Pons (tissue), 1 donor: Measurements from ENCODE around the gene PHKA2.
"Not testable (repeated sequence)": the region's sequence is repeated elsewhere in the genome, so short reads cannot be mapped to it uniquely, and the experiment has no call there.

Experiments used
- DNase-seq: peaks from one replicate; pipeline ENCODE4 v3.0.0-alpha.2; 2016; ENCODE audit warnings: low spot score

The PHKA2 gene, protein sequence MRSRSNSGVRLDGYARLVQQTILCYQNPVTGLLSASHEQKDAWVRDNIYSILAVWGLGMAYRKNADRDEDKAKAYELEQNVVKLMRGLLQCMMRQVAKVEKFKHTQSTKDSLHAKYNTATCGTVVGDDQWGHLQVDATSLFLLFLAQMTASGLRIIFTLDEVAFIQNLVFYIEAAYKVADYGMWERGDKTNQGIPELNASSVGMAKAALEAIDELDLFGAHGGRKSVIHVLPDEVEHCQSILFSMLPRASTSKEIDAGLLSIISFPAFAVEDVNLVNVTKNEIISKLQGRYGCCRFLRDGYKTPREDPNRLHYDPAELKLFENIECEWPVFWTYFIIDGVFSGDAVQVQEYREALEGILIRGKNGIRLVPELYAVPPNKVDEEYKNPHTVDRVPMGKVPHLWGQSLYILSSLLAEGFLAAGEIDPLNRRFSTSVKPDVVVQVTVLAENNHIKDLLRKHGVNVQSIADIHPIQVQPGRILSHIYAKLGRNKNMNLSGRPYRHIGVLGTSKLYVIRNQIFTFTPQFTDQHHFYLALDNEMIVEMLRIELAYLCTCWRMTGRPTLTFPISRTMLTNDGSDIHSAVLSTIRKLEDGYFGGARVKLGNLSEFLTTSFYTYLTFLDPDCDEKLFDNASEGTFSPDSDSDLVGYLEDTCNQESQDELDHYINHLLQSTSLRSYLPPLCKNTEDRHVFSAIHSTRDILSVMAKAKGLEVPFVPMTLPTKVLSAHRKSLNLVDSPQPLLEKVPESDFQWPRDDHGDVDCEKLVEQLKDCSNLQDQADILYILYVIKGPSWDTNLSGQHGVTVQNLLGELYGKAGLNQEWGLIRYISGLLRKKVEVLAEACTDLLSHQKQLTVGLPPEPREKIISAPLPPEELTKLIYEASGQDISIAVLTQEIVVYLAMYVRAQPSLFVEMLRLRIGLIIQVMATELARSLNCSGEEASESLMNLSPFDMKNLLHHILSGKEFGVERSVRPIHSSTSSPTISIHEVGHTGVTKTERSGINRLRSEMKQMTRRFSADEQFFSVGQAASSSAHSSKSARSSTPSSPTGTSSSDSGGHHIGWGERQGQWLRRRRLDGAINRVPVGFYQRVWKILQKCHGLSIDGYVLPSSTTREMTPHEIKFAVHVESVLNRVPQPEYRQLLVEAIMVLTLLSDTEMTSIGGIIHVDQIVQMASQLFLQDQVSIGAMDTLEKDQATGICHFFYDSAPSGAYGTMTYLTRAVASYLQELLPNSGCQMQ

DNA sequence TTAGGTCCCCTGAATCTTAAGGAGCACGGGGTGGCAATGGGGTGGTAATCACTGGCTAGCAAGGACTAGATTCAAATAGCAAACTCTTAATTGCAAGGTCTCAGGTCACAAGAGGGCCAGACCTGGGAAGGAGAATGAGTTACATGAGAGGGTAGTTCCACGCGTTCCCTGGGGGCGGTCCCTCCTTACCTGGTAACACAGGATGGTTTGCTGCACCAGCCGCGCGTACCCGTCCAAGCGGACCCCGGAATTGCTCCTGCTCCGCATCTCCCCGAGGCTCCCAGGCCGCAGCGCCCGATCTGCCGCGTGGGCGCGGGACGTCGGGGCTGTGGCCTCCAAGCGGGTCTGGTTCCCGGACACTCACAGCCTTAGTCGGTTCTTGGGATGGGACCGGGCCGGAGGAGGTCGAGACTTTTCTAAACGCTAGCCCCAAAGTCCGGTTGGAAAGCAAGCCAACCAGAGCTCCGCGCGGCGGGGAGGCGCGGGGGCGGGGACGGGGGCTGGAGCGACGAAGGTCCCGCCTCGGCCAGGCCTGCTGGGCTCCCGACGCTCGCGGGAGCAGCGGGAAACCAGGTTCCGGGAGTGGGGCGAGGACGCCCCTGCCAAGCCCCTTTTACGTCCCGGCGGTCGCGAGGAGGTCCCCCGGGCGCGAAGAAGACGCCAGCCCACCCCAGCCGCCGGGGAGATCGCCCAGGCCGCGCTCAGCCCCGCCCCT lies at the start of gene PHKA2:
TSS of gene PHKA2 (minus strand) at position 449 of the 715 bp plus-strand sequence. CDS start at position 267, 182 bp downstream.
- peak; percentile 15 for DNase-seq

DNA sequence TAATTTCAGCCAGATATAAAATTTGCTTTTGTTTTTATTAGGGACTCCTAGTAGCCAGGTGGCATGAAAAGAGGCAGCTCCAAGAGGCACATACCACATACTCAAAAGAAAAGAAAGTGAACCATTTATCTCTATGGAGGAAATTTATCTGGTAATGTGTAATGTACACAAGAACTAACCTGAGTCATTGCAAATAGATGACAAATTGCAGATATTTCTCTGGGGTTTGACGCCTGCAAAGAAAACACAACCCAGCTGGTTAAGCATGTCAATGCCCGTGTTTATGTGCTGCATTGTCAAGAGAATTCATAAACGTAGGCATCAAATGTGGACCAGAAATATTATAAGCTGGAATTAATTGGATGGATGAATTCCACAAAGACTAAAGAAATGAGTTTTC lies 46.9 kb upstream of the PHKA2 start:
- no peak for DNase-seq

DNA sequence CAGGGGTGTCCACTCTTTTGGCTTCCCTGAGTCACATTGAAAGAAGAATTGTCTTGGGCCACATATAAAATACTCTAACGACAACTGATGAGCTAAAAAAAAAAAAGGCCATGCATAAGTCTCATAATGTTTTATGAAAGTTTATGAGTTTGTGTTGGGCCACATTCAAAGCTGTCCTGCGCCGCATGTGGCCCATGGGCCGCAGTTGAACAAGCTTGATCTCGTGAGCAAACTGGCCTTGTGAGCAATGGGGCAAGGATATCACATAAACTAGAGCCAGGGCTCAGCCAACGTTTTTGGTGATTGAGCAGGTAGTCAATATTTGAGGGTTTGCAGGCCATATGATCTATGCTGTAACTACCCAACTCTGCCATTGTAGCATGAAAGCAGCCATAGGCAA lies 44.6 kb upstream of the PHKA2 start:
- DNase-seq = no peak

DNA sequence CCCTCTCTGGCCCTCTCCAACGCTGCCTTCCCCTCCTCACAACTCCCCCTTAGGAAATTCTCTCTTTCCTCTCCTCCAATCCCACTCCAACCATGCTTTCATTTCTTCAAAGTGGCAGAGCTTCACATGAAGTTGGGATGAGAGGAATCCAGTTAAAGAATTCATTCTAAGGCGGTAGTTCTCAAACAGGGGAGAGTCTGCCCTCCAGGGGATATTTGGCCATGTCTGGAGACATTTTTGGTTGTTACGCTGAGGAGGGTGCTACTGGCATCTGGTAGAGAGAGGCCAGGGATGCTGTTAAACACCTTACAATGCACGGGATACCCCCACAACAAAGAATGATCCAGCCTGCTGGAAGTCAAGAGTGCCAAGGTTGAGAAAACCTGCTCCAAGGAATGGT lies 40.5 kb upstream of the PHKA2 start:
- DNase-seq = no peak

DNA sequence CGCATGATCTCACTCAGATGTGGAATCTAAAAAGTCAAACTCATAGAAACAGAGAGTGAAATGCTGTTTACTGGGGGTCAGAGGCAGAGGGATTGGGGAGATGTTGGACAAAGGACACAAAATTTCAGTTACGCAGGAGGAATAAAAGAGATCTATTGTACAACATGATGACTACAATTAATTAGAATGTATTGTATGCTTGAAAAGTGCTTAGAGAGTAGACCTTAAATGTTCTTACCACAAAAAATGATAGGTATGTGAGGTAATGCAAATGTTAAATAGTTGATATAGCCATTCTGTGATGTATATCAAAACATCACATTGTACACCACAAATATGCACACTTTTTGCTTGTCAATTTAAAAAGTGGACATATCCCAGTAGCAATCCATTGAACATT lies 36.1 kb upstream of the PHKA2 start:
- no peak for DNase-seq

DNA sequence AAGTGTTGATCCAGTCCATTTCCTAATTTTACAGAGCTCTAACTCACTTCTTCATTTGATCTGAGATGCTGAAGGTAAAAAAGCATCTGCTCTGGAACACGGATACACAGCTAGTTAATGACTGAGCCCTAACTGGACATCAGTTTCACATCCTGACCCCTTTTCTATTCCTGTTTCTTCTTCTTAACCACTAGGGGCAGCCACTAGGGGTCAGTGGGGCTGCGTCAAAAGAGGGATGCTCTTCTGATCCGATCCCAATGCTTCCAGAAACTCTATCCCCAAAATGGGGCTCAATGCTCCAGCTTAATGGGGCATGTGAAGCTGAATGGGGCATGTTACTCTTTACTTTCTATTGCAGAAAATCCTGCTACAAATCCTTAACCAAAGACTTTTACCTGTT lies 33.4 kb upstream of the PHKA2 start:
- peak; percentile 2 for DNase-seq

DNA sequence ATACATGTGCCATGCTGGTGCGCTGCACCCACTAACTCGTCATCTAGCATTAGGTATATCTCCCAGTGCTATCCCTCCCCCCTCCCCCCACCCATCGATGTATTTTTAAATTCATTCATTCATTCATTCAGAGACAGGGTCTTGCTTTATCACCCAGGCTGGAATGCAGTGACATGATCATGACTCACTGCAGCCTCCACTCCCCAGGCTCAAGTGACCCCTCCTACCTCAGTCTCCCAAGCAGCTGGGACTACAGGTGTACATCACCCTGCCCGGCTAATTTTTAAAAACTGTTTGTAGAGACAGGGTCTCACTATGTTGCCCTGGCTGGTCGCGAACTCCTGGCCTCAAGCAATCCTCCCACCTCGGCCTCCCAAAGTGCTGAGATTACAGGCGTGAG lies 32.7 kb upstream of the PHKA2 start:
- not testable (repeated sequence) for DNase-seq

DNA sequence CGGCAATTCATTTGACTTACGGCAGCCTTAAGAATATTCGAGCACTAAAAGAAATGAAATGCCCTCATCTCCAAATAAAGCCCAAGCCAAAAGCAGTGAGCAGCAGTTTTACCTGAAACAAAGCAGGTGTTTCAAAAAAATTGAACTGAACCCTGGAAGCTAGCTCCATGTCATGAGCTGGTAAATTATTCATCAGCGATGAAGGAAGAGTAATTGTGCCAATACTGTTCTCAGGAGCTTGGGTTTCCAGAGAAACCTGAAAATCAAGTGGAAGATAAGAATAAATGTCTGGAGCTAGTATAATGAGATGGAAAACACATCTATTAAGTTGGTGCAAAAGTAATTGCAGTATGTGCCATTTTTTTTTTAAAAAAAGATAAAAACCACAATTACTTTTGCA lies 24.0 kb upstream of the PHKA2 start:
- no peak for DNase-seq

DNA sequence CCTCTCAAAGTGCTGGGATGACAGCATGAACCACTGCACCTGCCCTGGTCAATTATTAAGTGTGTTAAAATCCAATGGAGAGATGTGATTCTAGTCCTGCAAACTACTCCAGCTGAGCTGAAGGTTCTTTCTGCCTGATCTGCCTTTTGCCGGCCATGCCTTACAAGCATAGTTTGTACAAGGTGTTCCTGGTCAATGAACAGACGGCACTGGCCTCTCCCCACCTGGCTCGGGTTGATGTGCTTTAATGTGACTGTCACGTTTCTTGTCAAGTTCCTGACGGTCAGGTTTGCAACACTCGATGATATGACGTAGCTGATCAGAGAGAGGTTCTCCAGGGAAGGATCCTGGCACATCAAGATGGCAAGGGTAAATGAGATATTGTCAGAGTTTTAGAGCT lies 23.1 kb upstream of the PHKA2 start:
- no peak for DNase-seq

DNA sequence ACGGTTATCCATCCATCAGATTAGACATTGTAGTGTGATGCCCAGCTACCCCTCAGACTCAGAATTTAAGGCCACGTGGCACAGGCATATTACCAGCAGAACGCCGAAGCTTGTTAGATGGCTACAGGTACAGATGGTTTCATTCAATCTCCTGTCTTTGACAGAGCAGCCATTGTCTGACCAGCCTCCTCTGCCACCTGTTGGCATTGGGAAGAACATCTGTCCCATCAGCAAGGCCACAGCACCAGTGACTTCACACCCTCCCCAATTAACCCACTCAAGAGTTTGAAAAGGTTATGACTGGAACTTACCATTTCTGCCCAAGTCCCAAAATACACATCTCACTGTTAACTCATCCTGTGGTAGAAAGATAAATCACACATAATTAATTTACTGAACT lies 22.0 kb upstream of the PHKA2 start:
- DNase-seq = no peak

DNA sequence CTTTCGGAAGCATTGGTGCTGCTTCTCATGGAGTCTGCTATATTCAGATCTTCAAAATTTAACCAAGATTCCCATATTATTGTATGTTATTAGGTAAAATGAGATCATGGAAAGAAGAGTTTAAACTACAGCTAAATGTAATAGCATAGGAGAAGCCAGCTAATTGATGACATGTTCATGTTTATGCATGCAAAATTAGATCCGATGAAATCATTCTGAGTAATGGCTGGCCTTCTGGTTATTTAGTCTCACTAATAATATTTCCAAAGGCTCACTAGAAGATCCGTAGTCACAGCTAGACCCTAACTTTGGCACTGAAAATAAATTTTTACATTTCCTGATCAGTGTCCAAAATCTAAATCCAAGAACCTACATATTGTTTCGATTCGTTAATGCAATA lies 19.8 kb upstream of the PHKA2 start:
- no peak for DNase-seq

DNA sequence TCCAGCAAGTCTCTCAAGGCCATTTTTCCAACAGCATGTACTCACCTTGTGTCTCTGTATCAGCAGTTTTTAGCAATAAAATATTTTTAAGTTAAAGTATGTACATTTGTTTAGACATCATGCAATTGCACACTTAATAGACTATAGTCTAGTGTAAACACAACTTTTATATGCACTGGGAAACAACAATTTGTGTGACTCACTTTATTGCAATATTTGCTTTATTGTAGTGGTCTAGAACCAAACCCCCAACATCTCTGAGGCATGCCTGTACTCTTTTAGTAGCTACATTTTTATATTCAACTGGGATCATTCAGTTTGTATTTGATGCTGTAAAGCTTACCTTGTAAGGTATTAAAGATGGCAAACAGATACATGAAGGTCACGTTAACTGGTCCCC lies 14.7 kb upstream of the PHKA2 start:
- no peak for DNase-seq

DNA sequence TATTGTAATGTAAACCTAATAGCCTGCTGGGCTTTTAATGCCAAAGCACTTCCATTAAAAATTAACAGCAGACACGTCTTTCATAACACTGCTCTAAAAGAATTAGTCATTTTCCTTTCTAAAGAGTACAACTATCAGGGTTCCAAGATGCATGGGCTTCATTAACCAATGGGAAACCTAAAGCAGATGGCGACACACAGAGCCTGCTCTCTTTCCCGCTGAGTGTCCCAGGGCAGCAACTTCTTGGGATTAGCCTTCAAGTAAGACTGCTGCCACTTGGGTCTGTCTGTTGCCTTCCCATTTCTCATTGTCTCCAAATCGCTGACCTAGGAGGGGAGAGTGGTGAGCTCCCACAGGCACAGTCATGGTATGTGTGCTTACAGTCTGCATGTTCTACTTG lies 14.0 kb upstream of the PHKA2 start:
- no peak for DNase-seq

DNA sequence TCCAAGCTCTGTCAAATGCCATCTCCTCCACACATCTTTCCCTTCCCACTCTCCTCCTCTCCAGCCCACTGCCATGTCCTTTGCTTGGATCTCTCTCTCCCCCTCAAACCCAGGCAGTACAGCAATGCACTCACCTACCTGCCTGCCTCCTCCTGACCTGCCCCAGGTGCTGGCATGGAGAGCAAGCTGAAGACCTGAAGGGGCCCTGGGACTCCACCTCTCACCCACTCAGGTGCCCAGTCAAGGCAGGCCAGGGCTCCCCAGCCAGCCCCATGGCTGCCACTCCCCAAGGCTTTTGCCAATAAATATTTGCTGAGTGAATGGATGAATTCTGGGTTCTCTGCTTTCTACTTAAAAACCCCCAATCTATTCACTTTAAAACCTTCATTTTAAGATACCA lies 12.6 kb upstream of the PHKA2 start:
- DNase-seq = no peak

DNA sequence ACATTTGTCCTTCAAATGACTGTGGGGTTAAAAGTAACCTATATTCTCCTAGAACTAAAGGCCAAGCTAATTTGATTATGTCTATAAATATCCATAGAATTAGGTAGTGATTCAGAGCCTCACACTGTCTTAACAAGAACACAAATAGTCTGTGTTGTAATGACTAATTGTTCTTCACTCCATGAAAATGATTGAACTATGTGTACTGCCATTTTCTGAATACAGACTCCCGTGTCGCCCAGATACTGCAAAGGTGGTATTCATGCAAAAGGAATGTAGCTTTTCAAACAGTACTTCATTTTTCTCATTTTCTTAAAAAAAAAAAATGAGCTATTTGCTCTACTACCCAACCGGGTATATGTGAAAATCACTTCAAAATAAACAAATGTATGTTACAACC lies 11.3 kb upstream of the PHKA2 start:
- DNase-seq = no peak

DNA sequence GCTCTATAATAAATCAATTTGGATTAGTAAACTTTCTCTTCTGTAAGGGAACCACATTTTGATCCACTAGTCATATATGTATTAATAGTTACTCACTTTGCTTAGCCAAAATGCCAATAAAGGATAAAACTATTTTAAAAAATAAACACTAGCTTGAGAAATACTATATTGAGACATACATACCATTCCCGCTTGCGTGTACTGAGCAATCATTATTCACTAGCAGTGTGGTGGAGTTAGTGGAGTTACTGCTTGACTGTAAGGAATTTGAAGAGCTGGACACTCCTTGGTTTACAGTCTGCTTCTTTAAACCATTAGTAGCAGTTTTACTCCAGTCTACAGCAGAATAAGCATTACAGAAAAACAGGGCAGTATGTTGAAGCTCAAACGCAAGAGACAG lies 10.8 kb upstream of the PHKA2 start:
- no peak for DNase-seq

DNA sequence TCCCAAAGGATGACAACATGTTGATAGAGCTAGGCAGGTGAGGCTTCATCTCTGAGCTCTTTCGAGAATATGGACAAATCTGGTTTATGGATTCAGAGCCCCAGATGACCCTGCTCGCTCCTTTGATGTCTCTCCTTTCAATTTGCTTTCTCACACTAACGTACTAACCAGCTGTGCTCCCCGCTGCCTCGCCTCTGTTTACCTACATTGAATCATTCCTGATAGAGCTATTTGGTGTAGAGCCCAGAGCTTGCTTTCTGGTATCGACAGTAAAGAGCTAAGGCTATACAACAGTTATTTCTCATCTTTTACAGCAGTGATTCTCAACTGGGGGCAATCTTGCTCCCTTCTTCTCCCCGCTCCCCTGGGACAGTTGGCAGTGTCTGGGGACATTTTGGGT lies 8.9 kb upstream of the PHKA2 start:
- DNase-seq = no peak

DNA sequence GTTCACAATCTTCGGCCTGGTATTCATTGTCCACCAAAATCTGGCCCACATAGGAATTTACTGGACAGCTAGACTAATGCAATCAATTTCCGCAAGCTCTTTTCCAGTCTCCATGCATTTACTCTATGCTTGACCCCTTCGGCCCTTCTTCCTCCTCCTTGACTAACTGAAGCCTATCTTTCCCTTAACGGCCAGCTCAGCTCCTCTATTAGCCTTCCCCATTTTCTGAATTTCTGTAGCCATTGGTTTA lies 1.2 kb upstream of the PHKA2 start:
- DNase-seq = no peak

DNA sequence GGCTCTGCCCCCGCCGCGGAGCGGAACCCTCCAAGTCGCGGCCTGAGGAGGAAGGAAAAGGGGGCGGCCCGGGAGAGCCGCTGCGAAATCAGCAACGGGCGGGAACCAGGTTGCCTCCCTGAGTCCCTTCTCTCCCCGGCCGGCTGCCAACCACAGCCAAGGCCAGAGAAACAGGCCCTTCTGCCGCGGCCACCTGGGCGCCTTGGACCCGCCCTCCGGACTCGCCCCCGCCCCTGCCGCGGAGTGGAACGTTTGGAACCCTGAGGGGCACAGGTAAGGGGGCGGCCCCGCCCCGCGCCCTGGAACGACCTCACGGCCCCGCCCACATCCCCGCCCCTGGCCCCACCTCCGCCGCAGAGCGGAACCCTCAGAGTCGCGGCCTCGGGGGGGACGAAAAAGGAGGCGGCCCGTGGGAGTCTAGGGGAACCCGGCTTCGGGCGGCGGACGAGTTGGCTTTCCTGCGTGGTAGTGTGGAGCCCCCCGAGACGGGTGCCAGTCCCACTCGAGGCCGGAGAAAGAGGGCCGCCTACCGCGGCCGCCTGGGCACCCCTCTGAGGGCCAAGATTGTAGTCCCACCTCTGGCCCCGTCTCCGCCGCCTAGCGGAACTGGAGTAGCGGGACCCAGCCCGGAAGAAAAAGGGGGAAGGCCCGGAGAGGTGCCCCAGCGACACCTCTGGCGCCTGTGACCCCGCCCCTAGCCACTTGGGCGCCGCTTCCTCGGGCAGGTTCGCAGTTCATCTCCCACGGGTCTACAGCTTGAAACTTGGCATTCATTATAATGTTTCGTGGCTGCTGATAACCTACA lies 669 bp upstream of the PHKA2 start:
- peak; percentile 72 for DNase-seq

DNA sequence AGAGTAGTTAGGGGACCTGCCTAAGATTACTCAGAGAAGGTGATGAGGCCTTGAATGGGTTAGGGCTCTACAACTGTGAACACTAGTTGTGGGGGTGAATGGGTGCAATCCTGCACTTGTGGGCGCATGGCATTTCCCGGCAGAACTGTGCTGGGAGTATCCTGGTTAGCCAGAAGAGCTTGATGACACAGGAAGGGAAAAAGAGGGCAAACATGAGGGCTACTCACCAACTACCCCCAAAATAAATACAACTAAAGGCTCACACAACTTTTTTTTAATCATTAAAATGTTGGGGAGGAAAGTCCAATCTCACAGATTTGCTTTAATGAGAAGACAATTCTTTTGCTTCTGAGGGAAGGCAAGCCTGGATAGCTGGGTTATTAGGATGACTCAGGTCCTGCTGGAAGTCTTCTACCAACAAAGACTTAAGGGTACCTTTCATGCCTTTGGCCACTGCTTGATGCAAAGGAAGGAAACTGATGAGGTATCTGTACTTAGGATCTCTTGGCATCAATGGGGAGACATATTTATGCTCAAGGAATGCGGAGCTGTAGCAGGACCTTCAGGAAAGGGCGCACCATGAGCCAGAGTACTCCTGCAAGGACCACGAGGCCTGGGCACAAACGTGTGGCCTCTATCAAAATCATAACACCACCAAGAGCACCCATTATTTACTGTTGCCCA lies 2.6 kb downstream of the PHKA2 start:
- DNase-seq = no peak

DNA sequence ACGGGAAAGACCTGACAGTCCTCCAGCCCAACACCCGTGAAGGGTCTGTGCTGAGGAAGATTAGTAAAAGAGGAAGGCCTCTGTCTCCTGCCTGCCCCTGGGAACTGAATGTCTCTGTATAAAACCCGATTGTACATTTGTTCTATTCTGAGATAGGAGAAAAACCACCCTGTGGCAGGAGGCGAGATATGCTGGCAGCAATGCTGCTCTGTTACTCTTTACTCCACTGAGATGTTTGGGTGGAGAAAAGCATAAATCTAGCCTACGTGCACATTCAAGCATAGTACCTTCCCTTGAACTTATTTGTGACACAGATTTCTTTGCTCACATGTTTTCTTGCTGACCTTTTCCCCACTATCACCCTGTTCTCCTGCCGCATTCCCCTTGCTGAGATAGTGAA lies 3.7 kb downstream of the PHKA2 start:
- DNase-seq = not testable (repeated sequence)
